Heart left ventricle (tissue), 16 donors: ENCODE data around the gene CAMKK2. TPM values are rescaled to one million over a fixed set of nuclear protein-coding genes. Genes with fewer than 3 reads are reported as not detected.
A peak's percentile ranks its signal among the peaks of the same experiment; 100 is the strongest.

Experiments
- ATAC-seq, 4 donors: fragments of 200-7000 bp; cut with Tn5 transposase; one replicate each; pipeline ENCODE4 v1.9.1; 2020 to 2022; ENCODE audit warnings: moderate library complexity in 4 of 4, mild to moderate bottlenecking in 3 of 4, moderate number of reproducible peaks in 1 of 4
- DNase-seq, 5 donors: peaks; one replicate each; pipeline ENCODE4 v3.0.0-alpha.2; 2020
- H3K27ac ChIP-seq, 12 donors: fragments of 200-600 bp; sonication (generic) in 4 of 12; one replicate each; pipeline versions ENCODE4 v1.5.0 to v1.8.0; 2016 to 2022; ENCODE audit warnings: mild to moderate bottlenecking in 2 of 12
- H3K27me3 ChIP-seq, 9 donors: fragments of 200-600 bp; sonication (generic) in 2 of 9; one replicate each; pipeline versions ENCODE4 v1.5.1 to v1.8.0; 2016 to 2022; ENCODE audit warnings: mild to moderate bottlenecking in 3 of 9
- H3K36me3 ChIP-seq, 9 donors: fragments of 200-600 bp; sonication (generic) in 2 of 9; one replicate each; pipeline versions ENCODE4 v1.5.0 to v1.8.0; 2018 to 2022; ENCODE audit warnings: mild to moderate bottlenecking in 2 of 9
- H3K4me1 ChIP-seq, 12 donors: fragments of 200-600 bp; sonication (generic) in 4 of 12; one replicate each; pipeline versions ENCODE4 v1.5.0 to v1.8.0; 2016 to 2022; ENCODE audit warnings: mild to moderate bottlenecking in 3 of 12
- H3K4me3 ChIP-seq, 12 donors: fragments of 200-600 bp; sonication (generic) in 4 of 12; one replicate each; pipeline versions ENCODE4 v1.5.0 to v1.8.0; 2017 to 2022; ENCODE audit warnings: mild to moderate bottlenecking in 9 of 12, moderate library complexity in 4 of 12
- H3K9me3 ChIP-seq, 12 donors: fragments of 200-600 bp; sonication (generic) in 4 of 12; one replicate each; pipeline versions ENCODE4 v1.5.0 to v1.8.0; 2016 to 2022; ENCODE audit warnings: mild to moderate bottlenecking in 1 of 12
- POLR2A ChIP-seq, 2 donors: fragments of 450-650 bp; IDR thresholded peaks; one replicate each; pipeline ENCODE4 v1.6.1; 2017; ENCODE audit warnings: antibody characterized with exemption in 2 of 2, mild to moderate bottlenecking in 2 of 2, moderate library complexity in 2 of 2
- WGBS, 4 donors: extraction: QIAGEN DNeasy Blood & Tissue Kit in 2 of 4; methylation state at CpG; one replicate each; pipeline versions ENCODE4 v1.1.5 to v1.1.7; 2013 to 2018; 5-methylcytosine and 5-hydroxymethylcytosine counted together
- intact Hi-C, 10 donors: fragments of 100-400 bp; cut with DNase I; formaldehyde crosslinking; loops; one replicate each; pipeline versions ENCODE4 v1.11.1 to v1.14.2; 2022
- polyA plus RNA-seq, 2 donors: library from polyadenylated mRNA; stranded (reverse); fragments of 200-250 nt; gene quantifications; one replicate each; pipeline ENCODE4 v1.2.3, GENCODE V29; 2013
- total RNA-seq, 9 donors: library from RNA; depleted of rRNA in 2 of 9; stranded (reverse); fragments of >200 nt in 2 of 9; fragmentation: NEBNext Ultra II Directional in 3 of 9; extraction: Animal tissue kit (Norgen Biotek cat#: 25700) in 3 of 9; gene quantifications; one replicate each; pipeline versions ENCODE4 v1.1.0 to v1.2.4, GENCODE V29; 2016 to 2023
- TF ChIP-seq, protein P1 (sequence below), 12 donors: fragments of 200-600 bp; sonication (generic) in 4 of 12; IDR thresholded peaks; one replicate each; pipeline versions ENCODE4 v1.5.0 to v1.8.0; 2018 to 2022; ENCODE audit warnings: antibody characterized with exemption in 12 of 12, mild to moderate bottlenecking in 5 of 12
- donor health status: ischemic (EF 13 %, LVEDD 7.1; RV severe dilation, severe dysfunction).
- donor health status: healthy with polysubstance abuse.
- donor health status: DM: no; HTN: yes; CAD: no.
- donor health status: DM: no; HTN: no; CAD: no.
- donor health status: ischemic (EF 25% LVEDD 6.9; RV normal size, moderate dysfunction).
- donor health status: ischemic (EF 25% LVEDD 5.7; RV mildly dilated, moderate dysfunction).
- donor health status: healthy.
- donor health status: DM: yes; HTN: yes; CAD: no.
- donor health status: ischemic (EF 35%, LVEDD 5.7; RV mildly dilated, moderate dysfunction).
- donor health status: nonischemic (EF 11% LVEDD 7.7; RV severe dilation, severe dysfunction).
- donor health status: DM: yes; HTN: yes; CAD: no.
- donor health status: PGD.
- donor health status: ischemic (EF 29% LVEDD 5.4; RV normal size, mild dysfunction).
- donor health status: nonischemic (EF 23%, LVEDD 6.1; RV moderate dilation, normal function).

Gene CAMKK2
- total and polyA plus RNA-seq, 11 donors = 7.4 to 28.2 (median 16.0) TPM

DNA sequence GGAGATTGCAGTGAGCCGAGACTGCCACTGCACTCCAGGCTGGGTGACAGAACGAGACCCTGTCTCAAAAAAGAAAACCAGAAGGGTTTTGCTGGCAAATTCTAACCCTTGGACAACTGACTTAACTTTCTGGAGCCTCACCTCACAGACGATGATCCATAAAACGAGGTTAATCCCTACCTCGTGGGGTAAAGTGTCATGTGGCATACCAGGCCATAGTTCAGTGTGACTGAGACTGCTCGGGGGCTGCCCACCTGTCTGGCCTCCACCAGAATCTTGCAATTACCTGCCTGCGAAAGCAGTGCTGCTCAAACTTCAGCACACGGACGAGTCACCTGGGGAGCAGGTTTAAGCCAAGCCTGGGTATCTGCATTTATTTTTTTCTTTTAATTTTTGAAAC lies 59.7 kb downstream of the CAMKK2 start:
- intact Hi-C loops = no loop called here
- Histone ChIP-seq H3K27ac (no peak overlapping the region), H3K4me3 (no peak overlapping the region), H3K27me3 (no peaks in the 10 kb centered on the region), H3K4me1 (peaks cover 0 to 40% (median 0%) of the 10 kb centered on the region in 12 donors), H3K36me3 (peaks cover 0 to 62% (median 35%) of the 10 kb centered on the region in 9 donors), H3K9me3 (no peaks in the 10 kb centered on the region)
- TF ChIP-seq, protein P1, sequence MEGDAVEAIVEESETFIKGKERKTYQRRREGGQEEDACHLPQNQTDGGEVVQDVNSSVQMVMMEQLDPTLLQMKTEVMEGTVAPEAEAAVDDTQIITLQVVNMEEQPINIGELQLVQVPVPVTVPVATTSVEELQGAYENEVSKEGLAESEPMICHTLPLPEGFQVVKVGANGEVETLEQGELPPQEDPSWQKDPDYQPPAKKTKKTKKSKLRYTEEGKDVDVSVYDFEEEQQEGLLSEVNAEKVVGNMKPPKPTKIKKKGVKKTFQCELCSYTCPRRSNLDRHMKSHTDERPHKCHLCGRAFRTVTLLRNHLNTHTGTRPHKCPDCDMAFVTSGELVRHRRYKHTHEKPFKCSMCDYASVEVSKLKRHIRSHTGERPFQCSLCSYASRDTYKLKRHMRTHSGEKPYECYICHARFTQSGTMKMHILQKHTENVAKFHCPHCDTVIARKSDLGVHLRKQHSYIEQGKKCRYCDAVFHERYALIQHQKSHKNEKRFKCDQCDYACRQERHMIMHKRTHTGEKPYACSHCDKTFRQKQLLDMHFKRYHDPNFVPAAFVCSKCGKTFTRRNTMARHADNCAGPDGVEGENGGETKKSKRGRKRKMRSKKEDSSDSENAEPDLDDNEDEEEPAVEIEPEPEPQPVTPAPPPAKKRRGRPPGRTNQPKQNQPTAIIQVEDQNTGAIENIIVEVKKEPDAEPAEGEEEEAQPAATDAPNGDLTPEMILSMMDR (IDR thresholded peaks at IDR 0.05) = no peak
- no peak for TF ChIP-seq POLR2A (IDR thresholded peaks at IDR 0.05)
- 87 to 96% (median 94%) methylated on average over 8 to 9 of the region's 9 CpGs for WGBS, 4 donors
- ATAC-seq = no peak
- no peak for DNase-seq

DNA sequence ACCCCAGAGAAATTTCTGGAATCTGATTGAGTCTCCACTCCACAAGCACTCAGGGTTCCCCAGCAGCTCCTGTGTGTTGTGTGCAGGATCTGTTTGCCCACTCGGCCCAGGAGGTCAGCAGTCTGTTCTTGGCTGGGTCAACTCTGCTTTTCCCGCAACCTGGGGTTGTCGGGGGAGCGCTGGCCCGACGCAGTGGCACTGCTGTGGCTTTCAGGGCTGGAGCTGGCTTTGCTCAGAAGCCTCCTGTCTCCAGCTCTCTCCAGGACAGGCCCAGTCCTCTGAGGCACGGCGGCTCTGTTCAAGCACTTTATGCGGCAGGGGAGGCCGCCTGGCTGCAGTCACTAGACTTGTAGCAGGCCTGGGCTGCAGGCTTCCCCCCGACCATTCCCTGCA lies 62.9 kb downstream of the CAMKK2 start:
- ATAC-seq (no peak), DNase-seq (no peak)
- Histone ChIP-seq H3K4me3 (no peak overlapping the region), H3K36me3 (peaks cover 0 to 74% (median 37%) of the 10 kb centered on the region in 9 donors), H3K9me3 (no peaks in the 10 kb centered on the region), H3K27ac (no peak overlapping the region), H3K27me3 (no peaks in the 10 kb centered on the region), H3K4me1 (peaks cover 0 to 12% (median 0%) of the 10 kb centered on the region in 12 donors)
- TF ChIP-seq POLR2A (IDR thresholded peaks at IDR 0.05) = no peak
- TF ChIP-seq, protein P1 (IDR thresholded peaks at IDR 0.05) = no peak
- intact Hi-C loops = loop anchor here in 2 of 10 donors (5.0 kb wide), 2 partner anchors 121 to 171 kb away; no protein-coding TSS in a partner anchor
- 80 to 88% (median 88%) methylated on average over 6 to 11 of the region's 11 CpGs for WGBS, 4 donors

DNA sequence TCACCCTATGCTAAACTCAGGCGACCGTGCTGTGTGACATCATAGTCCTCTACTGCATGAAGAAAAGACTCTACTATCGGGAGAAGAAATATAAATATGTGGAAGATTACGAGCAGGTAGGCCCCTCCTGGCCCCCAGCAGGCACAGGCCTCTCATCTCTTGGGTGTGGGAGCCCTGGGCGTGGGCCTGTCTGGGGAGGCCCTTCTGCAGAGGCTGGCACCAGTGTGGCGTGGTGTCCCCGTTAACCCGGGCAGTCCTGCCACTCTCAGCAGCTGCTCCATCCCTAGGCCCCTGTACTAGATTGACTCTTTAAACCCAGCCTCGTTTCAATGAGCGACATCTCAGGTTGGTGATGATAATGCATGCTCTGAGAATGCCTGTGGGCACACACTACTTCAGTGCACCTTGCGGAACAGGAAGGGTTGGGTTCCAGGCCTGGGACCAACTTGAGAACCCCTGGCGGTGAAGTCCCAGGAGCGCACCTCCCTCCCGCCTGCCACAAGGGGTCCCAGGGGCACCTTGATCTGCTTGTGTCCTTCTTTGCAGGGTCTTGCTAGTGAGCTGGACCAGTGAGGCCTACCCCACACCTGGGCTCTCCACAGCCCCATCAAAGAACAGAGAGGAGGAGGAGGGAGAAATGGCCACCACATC lies 63.4 kb downstream of the CAMKK2 start:
- ATAC-seq (no peak), DNase-seq (no peak)
- Histone ChIP-seq H3K9me3 (no peaks in the 10 kb centered on the region), H3K27ac (no peak overlapping the region), H3K4me1 (peaks cover 0 to 7% (median 0%) of the 10 kb centered on the region in 12 donors), H3K27me3 (no peaks in the 10 kb centered on the region), H3K4me3 (no peak overlapping the region), H3K36me3 (peaks cover 0 to 74% (median 34%) of the 10 kb centered on the region in 9 donors)
- intact Hi-C loops = loop anchor here in 2 of 10 donors (5.0 kb wide), 2 partner anchors 121 to 171 kb away; no protein-coding TSS in a partner anchor
- 95 to 97% (median 95%) methylated on average over 13 to 14 of the region's 14 CpGs for WGBS, 4 donors
- TF ChIP-seq POLR2A (IDR thresholded peaks at IDR 0.05) = no peak
- TF ChIP-seq, protein P1 (IDR thresholded peaks at IDR 0.05) = no peak

DNA sequence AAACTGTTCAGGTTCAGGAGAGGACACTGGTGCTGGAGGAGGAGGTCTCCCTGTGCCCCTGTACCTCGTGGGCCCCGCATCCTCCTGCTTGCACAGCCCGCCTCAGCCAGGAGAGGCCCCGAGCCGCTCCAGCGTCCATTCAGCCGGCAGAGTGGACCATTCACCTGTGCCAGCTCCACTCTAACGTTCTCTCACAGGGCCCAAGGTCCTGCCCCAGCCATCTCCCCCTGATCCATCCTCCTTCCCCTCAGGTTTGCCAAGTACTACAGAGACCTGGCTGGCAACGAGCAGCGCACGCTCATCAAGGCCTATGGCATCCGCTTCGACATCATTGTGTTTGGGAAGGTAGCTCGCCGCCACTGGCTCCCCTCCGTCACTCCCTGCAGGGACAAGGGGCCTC lies 64.3 kb downstream of the CAMKK2 start:
- Histone ChIP-seq H3K27me3 (no peaks in the 10 kb centered on the region), H3K4me1 (peaks cover 0 to 6% (median 0%) of the 10 kb centered on the region in 12 donors), H3K9me3 (no peaks in the 10 kb centered on the region), H3K36me3 (peaks cover 0 to 70% (median 27%) of the 10 kb centered on the region in 9 donors), H3K4me3 (no peak overlapping the region), H3K27ac (no peak overlapping the region)
- TF ChIP-seq POLR2A (IDR thresholded peaks at IDR 0.05) = no peak
- TF ChIP-seq, protein P1 (IDR thresholded peaks at IDR 0.05) = no peak
- DNase-seq = no peak
- ATAC-seq = peak in 1 of 4 donors; percentile 25
- 85 to 92% (median 89%) methylated on average over 16 of the region's 16 CpGs for WGBS, 4 donors
- intact Hi-C loops = loop anchor here in 2 of 10 donors (5.0 kb wide), 2 partner anchors 120 to 170 kb away; no protein-coding TSS in a partner anchor
